ENCODE results near the gene CAPN9. TPM values are rescaled to one million over a fixed set of nuclear protein-coding genes. Genes with fewer than 3 reads are reported as not detected.

CAPN9 gene
- total and polyA plus RNA-seq, 4 donors = not detected

GRCh38 chr1:230735447-230735846 is 11.7 kb upstream of the CAPN9 start:
- no peak for TF ChIP-seq ZBTB33 (IDR thresholded peaks at IDR 0.05)
- peaks cover 2 to 13% (median 9%) of the 10 kb centered on the region in 4 donors for H3K4me1 ChIP-seq (ENCODE audit: control insufficient read depth in 4 of 4, insufficient read depth in 4 of 4, low read length in 3 of 4)
- no peak overlapping the region for H3K4me3 ChIP-seq (ENCODE audit: low read depth in 1 of 3, low read length in 3 of 3)
- H3K9me3 ChIP-seq (ENCODE audit: control insufficient read depth in 4 of 4, low read length in 3 of 4) = no peaks in the 10 kb centered on the region
- WGBS = 66% methylated on average over 2 of the region's 2 CpGs
- H3K9ac ChIP-seq (ENCODE audit: low read depth in 1 of 2, low read length in 2 of 2) = no peak overlapping the region
- H3K27ac ChIP-seq (ENCODE audit: low read depth in 1 of 2, low read length in 2 of 2) = no peak overlapping the region
- H3K27me3 ChIP-seq (ENCODE audit: control insufficient read depth in 4 of 4, insufficient read depth in 4 of 4, low read length in 3 of 4) = no peaks in the 10 kb centered on the region
- DNase-seq (ENCODE audit: low spot score) = no peak
- H3K36me3 ChIP-seq (ENCODE audit: control insufficient read depth in 4 of 4, insufficient read depth in 3 of 4, low read depth in 1 of 4, low read length in 3 of 4) = no peaks in the 10 kb centered on the region

DNA sequence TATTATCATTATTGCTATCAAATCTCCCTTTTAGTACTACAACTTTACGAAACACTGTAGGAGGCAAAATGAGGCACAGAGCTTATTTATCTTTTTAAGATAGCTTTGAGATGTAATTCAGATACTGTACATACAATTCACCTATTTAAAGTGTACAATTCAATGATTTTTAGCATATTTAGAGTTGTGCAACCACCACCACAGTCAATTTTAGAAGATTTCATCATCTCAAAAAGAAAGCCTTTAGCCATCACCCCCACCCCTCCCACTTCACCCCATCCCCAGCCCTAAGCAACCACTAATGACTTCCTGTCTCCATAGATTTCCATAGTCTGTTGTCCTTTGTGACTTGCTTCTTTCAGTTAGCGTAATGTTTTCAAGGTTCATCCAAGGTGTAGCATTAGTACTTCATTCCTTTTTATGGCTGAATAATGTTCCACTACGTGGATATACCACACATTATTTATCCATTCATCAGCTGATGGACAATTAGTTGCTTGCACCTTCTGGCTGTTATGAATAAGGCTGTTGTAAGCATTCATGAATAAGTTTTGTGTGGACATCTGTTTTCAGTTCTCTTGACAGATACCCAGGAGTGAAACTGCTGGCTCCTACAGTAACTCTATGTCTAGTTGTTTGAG is 9.4 kb upstream of the CAPN9 start:
- Histone ChIP-seq H3K27me3 (ENCODE audit: control insufficient read depth in 4 of 4, insufficient read depth in 4 of 4, low read length in 3 of 4) (no peaks in the 10 kb centered on the region), H3K9ac (ENCODE audit: low read depth in 1 of 2, low read length in 2 of 2) (no peak overlapping the region), H3K36me3 (ENCODE audit: control insufficient read depth in 4 of 4, insufficient read depth in 3 of 4, low read depth in 1 of 4, low read length in 3 of 4) (no peaks in the 10 kb centered on the region), H3K9me3 (ENCODE audit: control insufficient read depth in 4 of 4, low read length in 3 of 4) (no peaks in the 10 kb centered on the region), H3K4me3 (ENCODE audit: low read depth in 1 of 3, low read length in 3 of 3) (no peak overlapping the region), H3K27ac (ENCODE audit: low read depth in 1 of 2, low read length in 2 of 2) (no peak overlapping the region), H3K4me1 (ENCODE audit: control insufficient read depth in 4 of 4, insufficient read depth in 4 of 4, low read length in 3 of 4) (no peaks in the 10 kb centered on the region)
- WGBS = 93% methylated on average over 3 of the region's 3 CpGs
- TF ChIP-seq HNF4G (IDR thresholded peaks at IDR 0.05) (no peak), EGR1 (IDR thresholded peaks at IDR 0.05; ENCODE audit: low read depth in 2 of 2) (no peak), RAD21 (IDR thresholded peaks at IDR 0.05) (no peak), HNF4A (conservative IDR thresholded peaks at IDR 0.05) (no peak), FOXA1 (IDR thresholded peaks at IDR 0.05) (no peak), JUND (IDR thresholded peaks at IDR 0.05) (no peak), MAX (IDR thresholded peaks at IDR 0.05) (no peak), SP1 (IDR thresholded peaks at IDR 0.05) (no peak), ATF3 (IDR thresholded peaks at IDR 0.05) (no peak), TAF1 (conservative IDR thresholded peaks at IDR 0.05) (no peak), RXRA (IDR thresholded peaks at IDR 0.05) (no peak), GABPA (IDR thresholded peaks at IDR 0.05 in 1 of 2, conservative IDR thresholded peaks at IDR 0.05 in 1 of 2) (no peak), YY1 (IDR thresholded peaks at IDR 0.05) (no peak), NR2F2 (IDR thresholded peaks at IDR 0.05) (no peak), ZBTB33 (IDR thresholded peaks at IDR 0.05) (no peak), FOXA2 (IDR thresholded peaks at IDR 0.05) (no peak)
- TF ChIP-seq, protein P1, sequence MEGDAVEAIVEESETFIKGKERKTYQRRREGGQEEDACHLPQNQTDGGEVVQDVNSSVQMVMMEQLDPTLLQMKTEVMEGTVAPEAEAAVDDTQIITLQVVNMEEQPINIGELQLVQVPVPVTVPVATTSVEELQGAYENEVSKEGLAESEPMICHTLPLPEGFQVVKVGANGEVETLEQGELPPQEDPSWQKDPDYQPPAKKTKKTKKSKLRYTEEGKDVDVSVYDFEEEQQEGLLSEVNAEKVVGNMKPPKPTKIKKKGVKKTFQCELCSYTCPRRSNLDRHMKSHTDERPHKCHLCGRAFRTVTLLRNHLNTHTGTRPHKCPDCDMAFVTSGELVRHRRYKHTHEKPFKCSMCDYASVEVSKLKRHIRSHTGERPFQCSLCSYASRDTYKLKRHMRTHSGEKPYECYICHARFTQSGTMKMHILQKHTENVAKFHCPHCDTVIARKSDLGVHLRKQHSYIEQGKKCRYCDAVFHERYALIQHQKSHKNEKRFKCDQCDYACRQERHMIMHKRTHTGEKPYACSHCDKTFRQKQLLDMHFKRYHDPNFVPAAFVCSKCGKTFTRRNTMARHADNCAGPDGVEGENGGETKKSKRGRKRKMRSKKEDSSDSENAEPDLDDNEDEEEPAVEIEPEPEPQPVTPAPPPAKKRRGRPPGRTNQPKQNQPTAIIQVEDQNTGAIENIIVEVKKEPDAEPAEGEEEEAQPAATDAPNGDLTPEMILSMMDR (IDR thresholded peaks at IDR 0.05; ENCODE audit: low read depth, low read length, missing input control) = no peak
- TF ChIP-seq, protein P2, sequence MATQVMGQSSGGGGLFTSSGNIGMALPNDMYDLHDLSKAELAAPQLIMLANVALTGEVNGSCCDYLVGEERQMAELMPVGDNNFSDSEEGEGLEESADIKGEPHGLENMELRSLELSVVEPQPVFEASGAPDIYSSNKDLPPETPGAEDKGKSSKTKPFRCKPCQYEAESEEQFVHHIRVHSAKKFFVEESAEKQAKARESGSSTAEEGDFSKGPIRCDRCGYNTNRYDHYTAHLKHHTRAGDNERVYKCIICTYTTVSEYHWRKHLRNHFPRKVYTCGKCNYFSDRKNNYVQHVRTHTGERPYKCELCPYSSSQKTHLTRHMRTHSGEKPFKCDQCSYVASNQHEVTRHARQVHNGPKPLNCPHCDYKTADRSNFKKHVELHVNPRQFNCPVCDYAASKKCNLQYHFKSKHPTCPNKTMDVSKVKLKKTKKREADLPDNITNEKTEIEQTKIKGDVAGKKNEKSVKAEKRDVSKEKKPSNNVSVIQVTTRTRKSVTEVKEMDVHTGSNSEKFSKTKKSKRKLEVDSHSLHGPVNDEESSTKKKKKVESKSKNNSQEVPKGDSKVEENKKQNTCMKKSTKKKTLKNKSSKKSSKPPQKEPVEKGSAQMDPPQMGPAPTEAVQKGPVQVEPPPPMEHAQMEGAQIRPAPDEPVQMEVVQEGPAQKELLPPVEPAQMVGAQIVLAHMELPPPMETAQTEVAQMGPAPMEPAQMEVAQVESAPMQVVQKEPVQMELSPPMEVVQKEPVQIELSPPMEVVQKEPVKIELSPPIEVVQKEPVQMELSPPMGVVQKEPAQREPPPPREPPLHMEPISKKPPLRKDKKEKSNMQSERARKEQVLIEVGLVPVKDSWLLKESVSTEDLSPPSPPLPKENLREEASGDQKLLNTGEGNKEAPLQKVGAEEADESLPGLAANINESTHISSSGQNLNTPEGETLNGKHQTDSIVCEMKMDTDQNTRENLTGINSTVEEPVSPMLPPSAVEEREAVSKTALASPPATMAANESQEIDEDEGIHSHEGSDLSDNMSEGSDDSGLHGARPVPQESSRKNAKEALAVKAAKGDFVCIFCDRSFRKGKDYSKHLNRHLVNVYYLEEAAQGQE (IDR thresholded peaks at IDR 0.05) = no peak
- no peak for DNase-seq (ENCODE audit: low spot score)

Data from liver (tissue), 9 donors.